Panc1 (cell line): ENCODE results near the gene CSRNP2.

ENCODE experiments used
- POLR2AphosphoS5 ChIP-seq: IDR thresholded peaks from 2 replicates; pipeline ENCODE4 v1.6.1; 2012; ENCODE audit warnings: mild to moderate bottlenecking, low read depth, low read length, moderate library complexity
- TF ChIP-seq, protein P1 (sequence below): fragments of 450-650 bp; IDR thresholded peaks from 2 replicates; pipeline ENCODE4 v1.5.1; 2017; ENCODE audit warnings: mild to moderate bottlenecking

DNA sequence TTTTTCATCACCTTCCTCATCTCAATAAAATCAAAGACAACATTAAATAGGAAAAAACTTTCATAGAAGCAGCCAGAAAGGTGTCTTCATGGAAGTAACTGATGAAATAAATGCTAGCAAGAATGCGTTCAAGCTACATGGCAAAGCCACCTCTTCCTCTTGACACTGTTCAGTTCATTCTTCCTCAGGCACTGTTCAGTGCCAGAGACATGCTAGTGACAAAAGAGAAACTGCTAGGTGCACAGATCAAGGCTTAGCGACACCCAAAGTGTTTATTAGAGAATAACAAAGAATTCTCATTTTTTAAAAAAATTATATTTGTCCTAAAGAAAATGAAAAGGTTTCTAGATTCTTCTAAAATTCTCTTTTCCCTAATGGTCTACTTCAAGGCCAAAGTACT, 64.4 kb downstream of the CSRNP2 start:
- TF ChIP-seq, protein P1, sequence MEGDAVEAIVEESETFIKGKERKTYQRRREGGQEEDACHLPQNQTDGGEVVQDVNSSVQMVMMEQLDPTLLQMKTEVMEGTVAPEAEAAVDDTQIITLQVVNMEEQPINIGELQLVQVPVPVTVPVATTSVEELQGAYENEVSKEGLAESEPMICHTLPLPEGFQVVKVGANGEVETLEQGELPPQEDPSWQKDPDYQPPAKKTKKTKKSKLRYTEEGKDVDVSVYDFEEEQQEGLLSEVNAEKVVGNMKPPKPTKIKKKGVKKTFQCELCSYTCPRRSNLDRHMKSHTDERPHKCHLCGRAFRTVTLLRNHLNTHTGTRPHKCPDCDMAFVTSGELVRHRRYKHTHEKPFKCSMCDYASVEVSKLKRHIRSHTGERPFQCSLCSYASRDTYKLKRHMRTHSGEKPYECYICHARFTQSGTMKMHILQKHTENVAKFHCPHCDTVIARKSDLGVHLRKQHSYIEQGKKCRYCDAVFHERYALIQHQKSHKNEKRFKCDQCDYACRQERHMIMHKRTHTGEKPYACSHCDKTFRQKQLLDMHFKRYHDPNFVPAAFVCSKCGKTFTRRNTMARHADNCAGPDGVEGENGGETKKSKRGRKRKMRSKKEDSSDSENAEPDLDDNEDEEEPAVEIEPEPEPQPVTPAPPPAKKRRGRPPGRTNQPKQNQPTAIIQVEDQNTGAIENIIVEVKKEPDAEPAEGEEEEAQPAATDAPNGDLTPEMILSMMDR = no peak
- TF ChIP-seq POLR2AphosphoS5 = no peak
